ENCODE data around the gene EXOC3L4.
"Not testable (repeated sequence)": the region's sequence is repeated elsewhere in the genome, so short reads cannot be mapped to it uniquely, and the experiment has no call there.

EXOC3L4 gene

DNA sequence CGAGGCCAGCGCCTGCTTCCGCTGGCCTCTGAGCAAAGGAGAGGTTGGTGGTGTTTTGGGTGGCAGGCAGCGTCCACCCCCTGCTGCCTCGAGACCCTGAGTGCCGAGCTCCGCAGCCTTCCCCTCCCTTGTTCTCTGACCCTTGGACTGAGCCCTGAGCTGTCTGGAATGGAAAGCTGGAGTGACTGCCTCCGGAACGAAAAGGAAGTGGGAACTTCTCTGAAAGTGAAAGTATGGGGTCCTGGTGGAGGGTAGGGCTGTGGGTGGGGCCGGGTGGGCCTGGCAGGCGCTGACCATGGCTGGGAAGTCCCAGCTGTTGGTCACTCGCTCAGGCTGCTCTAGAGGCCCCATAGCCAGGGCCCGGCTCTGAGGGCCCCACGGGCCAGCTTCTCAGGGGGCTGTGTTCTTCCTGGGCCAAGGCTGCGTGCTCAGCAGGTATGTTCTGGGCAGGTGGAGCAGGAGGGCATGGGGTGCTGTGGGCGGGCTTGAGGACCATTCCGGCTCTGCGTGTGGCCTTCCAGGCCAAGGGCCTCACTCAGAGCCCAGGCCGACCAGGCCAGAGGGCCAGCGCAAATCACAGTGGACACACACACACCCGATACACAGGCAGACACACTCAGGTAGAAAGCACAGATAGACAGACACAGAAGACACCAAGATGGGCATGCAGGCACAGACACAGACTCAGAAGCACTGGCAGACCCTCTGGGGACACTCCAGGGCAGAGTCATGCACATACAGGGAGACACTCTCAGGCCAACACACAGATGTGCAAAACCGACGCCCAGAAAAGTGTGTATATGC is at the start of gene EXOC3L4:
EXOC3L4 (plus strand) TSS at position 320 of the 804 bp plus-strand sequence. CDS start 5,495 bp downstream, outside the sequence.
- no peak for TF ChIP-seq ZNF274 (IDR thresholded peaks at IDR 0.05; ENCODE audit: low read depth, low read length)
- no peak within 1 kb of the TSS for H3K4me3 ChIP-seq (ENCODE audit: low read length)

DNA sequence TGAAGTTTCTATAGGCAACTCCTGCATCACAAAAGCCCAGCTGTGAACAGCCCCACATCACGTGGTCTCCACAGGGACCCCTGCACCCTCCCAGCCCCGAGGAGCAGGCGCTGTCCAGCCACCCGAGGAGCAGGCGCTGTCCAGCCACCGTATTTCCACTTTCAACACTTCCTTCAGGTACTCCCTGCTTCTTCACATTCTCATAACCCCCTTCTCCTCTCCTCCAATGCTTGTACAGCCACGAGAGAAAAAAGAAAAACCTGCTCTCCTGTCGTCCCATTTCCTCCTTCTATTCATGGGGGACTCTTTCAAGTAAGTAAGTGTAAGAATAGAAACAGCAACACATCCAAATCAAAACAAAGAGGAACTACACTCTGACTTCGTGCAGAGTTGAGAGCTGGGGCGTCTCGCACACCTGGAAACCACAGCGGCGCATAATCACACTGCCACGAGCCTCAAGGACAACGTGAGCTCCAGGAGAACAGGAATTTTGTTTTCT is 49.1 kb upstream of the EXOC3L4 start:
- peak overlapping the region; percentile 37; the same call in 1 of the 2 replicates for H3K4me3 ChIP-seq (ENCODE audit: low read length)
- no peak for TF ChIP-seq ZNF274 (IDR thresholded peaks at IDR 0.05; ENCODE audit: low read depth, low read length)

DNA sequence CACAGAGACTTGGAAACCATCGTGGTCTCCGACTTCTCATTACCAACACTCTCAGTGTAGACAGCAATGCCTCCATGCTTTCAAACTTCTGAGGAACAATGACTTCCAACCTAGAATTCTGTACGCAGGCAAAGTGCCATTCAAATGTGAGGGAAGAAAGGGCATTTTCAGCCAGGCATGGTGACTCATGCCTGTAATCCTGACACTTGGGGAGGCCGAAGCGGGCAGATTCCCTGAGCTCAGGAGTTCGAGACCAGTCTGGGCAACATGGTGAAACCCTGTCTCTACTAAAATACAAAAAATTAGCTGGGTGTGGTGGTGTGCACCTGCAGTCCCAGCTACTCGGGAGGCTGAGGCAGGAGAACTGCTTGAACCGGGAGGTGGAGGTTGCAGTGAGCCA is 47.1 kb upstream of the EXOC3L4 start:
- not testable (repeated sequence) for H3K4me3 ChIP-seq (ENCODE audit: low read length)

DNA sequence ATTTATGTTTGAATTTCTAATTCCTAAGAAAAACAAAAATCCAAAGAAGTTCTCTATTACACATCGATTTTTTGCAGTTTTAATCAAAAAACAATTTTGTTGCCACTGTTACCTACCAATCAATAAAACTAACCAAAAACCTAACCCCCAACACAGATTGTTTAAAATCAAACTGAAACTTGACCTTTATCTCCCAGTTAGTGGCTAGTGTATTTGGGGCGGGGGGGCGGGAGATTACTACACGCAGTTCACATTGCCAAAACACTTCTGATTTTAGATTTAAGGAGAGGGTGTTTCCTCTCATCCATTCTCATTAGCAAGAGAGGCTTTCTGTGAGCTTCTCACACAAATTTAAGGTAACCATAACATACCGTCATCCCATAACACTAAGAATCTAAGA is 43.6 kb upstream of the EXOC3L4 start:
- TF ChIP-seq ZNF274 (IDR thresholded peaks at IDR 0.05; ENCODE audit: low read depth, low read length), result no peak
- no peak overlapping the region for H3K4me3 ChIP-seq (ENCODE audit: low read length)

DNA sequence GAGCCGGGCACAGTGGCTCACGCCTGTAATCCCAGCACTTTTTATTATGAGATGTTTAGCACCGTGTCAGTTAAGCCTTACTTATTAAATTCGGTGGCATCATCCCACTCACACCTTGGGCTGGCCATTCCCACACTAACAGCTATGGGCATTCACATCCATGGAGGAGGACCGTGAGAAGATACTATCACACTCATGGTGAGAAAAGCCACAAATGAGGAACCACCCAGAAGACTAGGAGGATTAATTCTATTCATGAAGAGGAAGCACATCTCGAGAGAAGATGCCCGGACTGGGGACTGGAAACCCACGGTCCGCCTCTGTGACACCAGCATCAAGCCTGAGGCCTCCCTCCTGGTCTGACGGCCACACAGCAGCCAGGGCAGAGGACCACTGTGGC is 42.1 kb upstream of the EXOC3L4 start:
- H3K4me3 ChIP-seq (ENCODE audit: low read length), result no peak overlapping the region
- no peak for TF ChIP-seq ZNF274 (IDR thresholded peaks at IDR 0.05; ENCODE audit: low read depth, low read length)

DNA sequence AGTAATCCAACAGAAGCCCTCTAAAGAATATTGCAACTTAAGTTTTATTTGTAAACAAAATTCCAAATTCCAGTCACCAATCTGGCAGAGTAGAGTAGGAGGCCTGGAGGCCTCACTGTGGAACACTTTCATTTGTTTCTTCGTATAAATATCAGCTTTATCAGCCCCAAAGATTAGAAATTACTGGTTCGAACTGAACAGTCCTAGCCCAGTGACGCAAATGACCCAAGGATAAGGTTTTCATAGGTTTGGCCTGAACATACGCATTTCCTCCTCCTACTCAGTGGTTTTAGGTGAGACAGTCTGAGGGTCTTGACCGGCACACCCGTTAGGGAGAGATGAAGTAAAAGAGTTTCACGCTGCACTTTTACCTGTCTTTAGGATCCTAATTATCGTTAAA is 38.8 kb upstream of the EXOC3L4 start:
- no peak for TF ChIP-seq ZNF274 (IDR thresholded peaks at IDR 0.05; ENCODE audit: low read depth, low read length)
- H3K4me3 ChIP-seq (ENCODE audit: low read length), result peak overlapping the region; percentile 73; the same call in 1 of the 2 replicates

DNA sequence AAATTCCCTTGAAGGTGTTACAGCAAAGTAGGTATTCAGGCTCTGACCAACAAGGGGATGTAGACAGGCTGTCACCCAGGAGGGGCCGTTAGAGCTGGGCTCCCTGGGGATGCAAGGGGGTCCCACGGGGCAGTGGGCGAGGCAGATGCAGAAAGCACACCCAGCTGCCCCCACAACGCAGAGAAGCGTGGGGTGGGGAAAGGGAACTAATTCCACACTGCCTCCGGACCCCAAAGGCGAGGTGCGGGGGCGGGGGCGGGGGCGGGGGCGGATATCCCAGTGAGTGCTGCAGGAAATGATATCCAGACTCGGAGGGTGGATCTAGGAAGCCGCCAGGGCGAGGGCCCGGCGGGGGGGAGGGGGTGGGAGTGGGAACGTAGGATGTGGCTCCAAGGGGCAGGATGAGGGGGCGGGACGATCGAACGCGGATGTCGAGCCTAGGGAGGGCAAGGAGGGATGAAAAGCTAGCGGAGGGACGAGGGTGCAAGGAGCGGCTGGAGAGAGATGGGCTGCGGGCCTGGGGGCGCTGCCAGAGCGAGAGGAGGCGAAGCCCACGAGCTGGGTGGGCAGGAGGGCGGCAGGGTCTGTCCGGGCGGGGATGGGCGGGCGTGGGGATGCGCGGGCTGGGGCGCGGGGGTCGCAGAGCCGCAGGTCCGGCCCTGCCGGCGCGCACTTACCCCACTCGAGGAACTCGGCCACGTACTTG is 38.0 kb upstream of the EXOC3L4 start:
- TF ChIP-seq ZNF274 (IDR thresholded peaks at IDR 0.05; ENCODE audit: low read depth, low read length), result no peak

DNA sequence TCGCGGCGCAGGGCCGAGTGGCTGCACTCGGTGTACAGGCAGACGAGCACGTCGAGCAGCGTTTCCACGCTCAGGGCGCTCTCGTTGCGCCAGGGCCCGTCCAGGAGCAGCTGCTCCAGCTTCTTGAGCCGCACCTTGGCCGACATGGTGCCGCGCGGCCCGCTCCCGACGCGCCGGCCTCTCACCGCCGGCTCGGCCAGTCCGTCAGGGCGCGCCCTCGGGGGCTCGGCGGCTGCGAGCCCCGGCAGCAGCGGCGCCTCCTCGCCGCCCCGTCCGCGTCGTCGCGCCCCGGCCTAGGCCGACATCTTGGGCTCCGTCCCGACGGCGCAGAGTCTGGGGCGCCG is 37.5 kb upstream of the EXOC3L4 start:
- peak overlapping the region; percentile 73 for H3K4me3 ChIP-seq (ENCODE audit: low read length)
- no peak for TF ChIP-seq ZNF274 (IDR thresholded peaks at IDR 0.05; ENCODE audit: low read depth, low read length)

More for the DNA sequence above, 38.0 kb upstream of the EXOC3L4 start:
- H3K4me3 ChIP-seq (ENCODE audit: low read length), result peak overlapping the region; percentile 73

DNA sequence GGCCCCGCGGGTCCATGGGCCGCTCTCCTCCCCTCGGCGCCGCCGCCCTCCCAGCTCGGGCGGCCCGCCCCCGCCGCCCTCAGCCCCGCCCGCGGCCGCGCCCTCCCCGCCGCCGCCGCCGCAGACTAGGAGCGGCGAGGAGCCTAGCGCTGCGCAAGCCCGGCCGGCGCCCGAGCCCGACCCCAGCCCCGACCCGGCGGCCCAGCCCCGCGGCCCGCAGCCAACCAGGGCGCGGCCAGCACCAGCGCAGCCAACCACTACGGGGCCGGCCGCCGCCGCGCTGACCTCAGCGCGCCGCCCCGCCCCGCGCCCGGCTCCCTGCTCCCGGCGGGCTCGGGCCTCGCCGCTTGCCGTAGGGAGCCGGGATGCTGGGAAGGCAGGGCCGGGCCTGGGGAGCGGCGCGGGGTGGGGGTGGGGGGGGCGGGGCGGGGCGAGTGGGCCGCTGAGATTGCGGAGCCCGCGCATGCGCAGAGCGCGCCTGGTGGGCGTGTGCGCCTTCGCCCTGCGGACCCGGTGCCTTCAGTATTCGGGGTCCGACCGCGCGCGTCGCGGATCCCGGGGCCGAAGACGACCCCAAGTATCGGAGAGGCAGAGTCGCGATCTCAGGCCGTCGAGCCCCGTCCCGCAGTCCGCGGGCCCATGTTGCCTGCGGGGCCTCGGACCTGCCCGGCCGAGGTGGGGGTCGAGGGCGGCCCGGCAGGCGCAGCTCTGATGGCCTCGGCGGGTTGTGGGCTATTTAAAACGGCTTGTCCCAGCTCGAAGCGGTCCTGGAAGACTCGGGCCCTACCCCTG is 37.0 kb upstream of the EXOC3L4 start, which contains the start of gene CDC42BPB:
CDC42BPB (minus strand) TSS at position 178 of the 792 bp plus-strand sequence. CDS start 376 bp downstream, outside the sequence.
- TF ChIP-seq ZNF274 (IDR thresholded peaks at IDR 0.05; ENCODE audit: low read depth, low read length), result no peak
- peak within 1 kb of the TSS; percentile 76 for H3K4me3 ChIP-seq (ENCODE audit: low read length)

DNA sequence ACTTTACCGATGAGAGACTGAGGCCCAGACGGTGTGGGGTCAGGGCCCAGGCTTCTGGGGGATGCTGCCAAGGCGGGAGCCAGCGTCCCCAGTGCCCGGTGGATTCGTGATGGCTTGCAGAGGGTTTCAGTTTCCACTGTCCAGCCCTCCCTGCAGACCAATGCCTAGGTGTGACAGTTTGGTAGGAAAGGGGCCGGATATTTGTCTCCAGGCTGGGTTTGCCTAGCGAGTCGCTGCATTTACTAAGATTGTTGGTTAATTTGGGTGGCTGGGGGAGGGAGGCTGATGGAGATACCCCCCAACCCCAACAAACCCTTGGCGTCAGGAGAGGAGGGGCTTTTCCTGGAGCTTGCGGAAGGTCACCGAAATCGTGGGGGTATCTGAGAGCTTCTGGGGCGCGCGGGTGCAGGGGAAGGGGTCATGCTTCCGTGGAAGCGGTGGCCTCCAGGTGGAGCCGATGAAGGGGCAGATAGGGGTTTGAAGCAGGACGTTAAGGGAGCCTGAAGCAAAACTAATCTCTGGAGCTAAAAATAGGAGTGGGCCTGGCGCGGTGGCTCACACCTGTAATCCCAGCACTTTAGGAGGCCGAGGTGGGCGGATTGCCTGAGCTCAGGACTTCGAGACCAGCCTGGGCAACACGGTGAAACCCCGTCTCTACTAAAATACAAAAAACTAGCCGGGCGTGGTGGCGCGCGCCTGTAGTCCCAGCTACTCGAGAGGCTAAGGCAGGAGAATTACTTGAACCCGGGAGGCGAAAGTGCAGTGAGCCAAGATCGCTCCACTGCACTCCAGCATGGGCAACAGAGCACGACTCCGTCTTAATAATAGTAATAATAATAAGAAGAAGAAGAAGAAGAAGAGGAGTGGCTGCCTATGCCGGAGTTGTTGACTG is 36.1 kb upstream of the EXOC3L4 start:
- peak overlapping the region; percentile 76 for H3K4me3 ChIP-seq (ENCODE audit: low read length)
- TF ChIP-seq ZNF274 (IDR thresholded peaks at IDR 0.05; ENCODE audit: low read depth, low read length), result no peak

DNA sequence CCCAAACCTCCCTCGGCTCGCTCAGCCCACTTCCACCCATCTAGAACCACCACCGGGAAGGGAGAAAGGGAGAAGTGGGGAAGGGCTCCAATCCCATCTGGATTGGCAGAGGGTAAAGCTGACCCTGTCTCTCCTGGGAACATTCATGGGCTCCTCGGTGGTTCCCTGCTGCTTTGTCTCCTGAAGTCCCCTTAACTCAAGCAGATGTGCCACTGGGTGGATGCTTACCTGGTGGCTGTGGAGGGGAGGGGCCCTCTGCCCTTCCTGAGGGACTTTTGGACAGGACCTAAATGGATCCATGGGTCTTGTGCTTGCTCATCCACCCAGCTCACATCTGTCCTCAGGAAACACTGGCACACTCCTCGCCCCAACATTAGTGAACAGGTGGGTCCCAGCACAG is 35.0 kb upstream of the EXOC3L4 start:
- H3K4me3 ChIP-seq (ENCODE audit: low read length), result no peak overlapping the region
- TF ChIP-seq ZNF274 (IDR thresholded peaks at IDR 0.05; ENCODE audit: low read depth, low read length), result no peak

DNA sequence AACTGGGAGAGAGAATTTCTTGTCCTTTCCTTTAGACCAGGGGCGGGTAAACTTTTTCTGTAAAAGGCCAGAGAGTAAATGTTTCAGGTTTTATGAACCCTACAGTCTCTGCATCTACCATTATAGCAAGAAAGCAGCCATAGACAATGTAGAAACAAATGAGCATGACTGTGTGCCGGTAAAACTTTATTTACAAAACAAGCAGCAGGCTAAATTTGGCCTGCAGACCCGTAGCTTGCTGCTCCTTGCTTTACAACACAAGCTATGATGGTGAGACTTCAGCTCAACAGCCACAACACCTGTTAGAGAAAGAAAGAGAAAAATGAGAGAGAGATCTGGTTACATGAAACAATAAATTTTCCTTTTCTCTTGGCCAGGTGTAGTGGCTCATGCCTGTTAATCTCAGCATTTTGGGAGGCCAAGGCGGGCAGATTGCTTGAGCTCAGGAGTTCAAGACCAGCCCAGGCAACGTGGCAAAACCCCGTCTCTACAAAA is 33.0 kb upstream of the EXOC3L4 start:
- TF ChIP-seq ZNF274 (IDR thresholded peaks at IDR 0.05; ENCODE audit: low read depth, low read length), result no peak
- no peak overlapping the region for H3K4me3 ChIP-seq (ENCODE audit: low read length)

DNA sequence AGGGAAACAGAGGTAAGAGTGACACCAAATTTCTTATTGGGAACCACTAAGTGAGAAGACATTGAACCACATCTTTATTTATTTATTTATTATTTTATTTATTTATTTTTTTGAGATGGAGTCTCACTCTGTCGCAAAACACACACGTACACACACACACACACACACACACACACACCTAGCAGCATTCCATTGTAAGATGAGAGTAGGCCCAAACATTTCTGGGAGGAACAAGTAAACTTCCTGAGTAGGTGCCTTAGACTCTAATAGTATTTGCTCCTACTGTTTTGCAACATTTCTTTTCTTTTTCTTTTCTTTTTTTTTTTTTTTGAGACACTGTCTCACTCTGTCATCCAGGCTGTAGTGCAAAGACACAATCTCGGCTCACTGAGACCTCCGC is 30.1 kb upstream of the EXOC3L4 start:
- TF ChIP-seq ZNF274 (IDR thresholded peaks at IDR 0.05; ENCODE audit: low read depth, low read length), result no peak
- H3K4me3 ChIP-seq (ENCODE audit: low read length), result no peak overlapping the region
